ENCODE results near the gene PLEKHG2. TPM values are rescaled to one million over a fixed set of nuclear protein-coding genes. Genes with fewer than 3 reads are reported as not detected.

The PLEKHG2 gene
- total RNA-seq, 4 donors from 2014 or later: 1.3 to 3.6 (median 3.3) TPM

DNA sequence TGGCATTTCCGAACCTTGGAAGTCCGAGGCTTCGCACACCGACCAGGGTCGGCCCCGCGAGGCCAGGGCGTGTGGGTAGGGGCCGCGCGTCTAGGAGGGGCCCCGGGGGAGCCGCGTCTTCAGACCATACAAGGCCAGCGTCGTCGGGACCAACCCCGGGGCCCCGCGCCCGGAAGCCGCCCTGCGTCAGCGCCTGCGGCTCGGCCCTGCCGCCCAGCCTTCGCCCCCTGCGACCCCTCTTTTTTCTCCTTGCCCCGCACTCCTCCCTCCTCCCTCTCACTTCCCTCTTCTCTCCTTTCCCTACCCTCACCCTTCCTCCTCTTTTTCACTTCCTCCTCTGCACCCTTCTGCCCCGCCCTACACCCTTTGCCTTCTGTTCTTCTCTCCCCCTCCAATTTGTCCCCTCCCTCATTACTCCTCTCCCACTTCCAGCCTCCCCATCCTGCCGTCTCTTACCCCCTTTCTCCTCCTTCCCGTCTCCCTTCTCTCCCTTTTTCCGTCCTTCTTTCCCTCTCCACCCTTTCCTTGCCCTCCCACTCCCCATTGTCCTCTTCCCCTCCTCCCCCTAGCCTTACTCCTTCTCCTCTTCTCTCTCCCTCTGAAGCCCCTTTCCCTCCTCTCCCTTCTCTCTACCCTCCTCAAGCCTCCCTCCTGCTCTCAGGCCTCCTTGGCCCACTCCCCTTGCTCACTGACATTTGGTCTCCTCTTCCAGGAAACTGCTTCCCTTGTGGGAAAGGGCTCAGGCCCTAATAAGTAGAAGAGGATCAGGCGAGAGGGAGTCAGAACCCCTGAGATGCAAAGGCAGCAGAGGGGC lies 2.2 kb upstream of the PLEKHG2 start:
- peaks cover 21 to 29% of the 10 kb centered on the region in 2 donors for H3K4me1 ChIP-seq
- peaks cover 6 to 23% of the 10 kb centered on the region in 2 donors for H3K36me3 ChIP-seq
- H3K27ac ChIP-seq: peak overlapping the region; percentile 98 to 100 (median 100)
- peak; percentile 6 to 7 for ATAC-seq
- no peaks in the 10 kb centered on the region for H3K9me3 ChIP-seq
- TF ChIP-seq POLR2A (IDR thresholded peaks at IDR 0.05): no peak
- in situ Hi-C loops (cut with MboI; ENCODE audit: low sequenced_read_pairs in 4 of 4) (no loop called here), intact Hi-C loops (cut with DNase I; ENCODE audit: low total_unique reads) (loop anchor here (5.0 to 10.0 kb wide), 2 partner anchors 425 to 558 kb away; partner anchors contain the start of gene DYRK1B)
- DNase-seq: peak; percentile 70 to 82
- H3K27me3 ChIP-seq: no peaks in the 10 kb centered on the region
- H3K4me3 ChIP-seq: peak overlapping the region; percentile 63 to 99 (median 94)

GRCh38 chr19:39410831-39411080 lies 1.7 kb upstream of the PLEKHG2 start:
- peaks cover 18 to 23% of the 10 kb centered on the region in 2 donors for H3K4me1 ChIP-seq
- DNase-seq (no peak), ATAC-seq (no peak)
- peak overlapping the region; percentile 63 to 99 (median 94) for H3K4me3 ChIP-seq
- in situ Hi-C loops (cut with MboI; ENCODE audit: low sequenced_read_pairs in 4 of 4): no loop called here
- peaks cover 6 to 23% of the 10 kb centered on the region in 2 donors for H3K36me3 ChIP-seq
- intact Hi-C loops (cut with DNase I; ENCODE audit: low total_unique reads): loop anchor here (1.0 to 10.0 kb wide), 3 partner anchors 8 to 558 kb away; partner anchors contain the start of gene DYRK1B
- peak overlapping the region; percentile 98 to 100 (median 100) for H3K27ac ChIP-seq
- no peak for TF ChIP-seq POLR2A (IDR thresholded peaks at IDR 0.05)
- no peak for TF ChIP-seq CTCF (IDR thresholded peaks at IDR 0.05 in 4 of 5, conservative IDR thresholded peaks at IDR 0.05 in 1 of 5)
- H3K27me3 ChIP-seq: no peaks in the 10 kb centered on the region
- H3K9me3 ChIP-seq: no peaks in the 10 kb centered on the region

DNA sequence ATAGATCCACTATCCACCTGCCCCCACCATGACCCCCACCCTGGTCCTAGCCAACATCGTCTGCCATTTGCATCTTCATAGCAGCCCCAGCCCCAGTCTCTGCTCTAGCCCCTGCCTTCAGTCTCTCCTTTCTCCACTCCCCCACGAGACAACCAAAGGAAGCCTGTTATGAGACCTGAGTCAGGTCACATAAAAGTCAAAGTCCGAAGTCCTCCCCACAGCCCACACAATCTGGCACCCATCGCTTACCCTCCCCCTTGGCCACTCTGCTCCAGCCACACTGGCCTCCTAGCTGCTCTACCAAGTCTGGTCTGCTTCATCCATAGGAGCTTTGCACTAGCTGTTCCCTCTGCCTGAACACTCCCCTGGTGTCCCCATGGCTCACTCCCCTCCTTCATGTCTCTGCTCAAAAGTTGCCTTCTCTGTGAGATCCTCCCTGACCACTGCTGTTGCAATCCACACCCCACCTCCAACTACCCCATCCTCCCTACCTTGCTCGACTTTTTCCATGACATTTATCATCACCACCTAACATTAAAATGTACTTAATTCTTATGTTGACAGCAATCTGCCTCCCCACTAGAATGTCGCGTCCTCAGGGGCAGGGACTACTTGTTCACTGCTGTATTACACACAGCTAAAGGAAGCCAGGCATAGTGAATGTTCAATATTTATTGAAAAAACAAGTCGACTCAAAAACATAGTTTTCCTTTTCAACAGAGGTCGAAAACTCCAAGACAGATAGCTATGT lies 1.2 kb upstream of the PLEKHG2 start:
- intact Hi-C loops (cut with DNase I; ENCODE audit: low total_unique reads): loop anchor here (1.0 to 10.0 kb wide), 3 partner anchors 9 to 559 kb away; partner anchors contain the start of gene DYRK1B
- ATAC-seq (peak in 1 of 2 donors; percentile 1), DNase-seq (peak; percentile 37 to 74)
- in situ Hi-C loops (cut with MboI; ENCODE audit: low sequenced_read_pairs in 4 of 4): no loop called here
- Histone ChIP-seq H3K27ac (peak overlapping the region; percentile 98 to 100 (median 100)), H3K4me1 (peaks cover 15 to 19% of the 10 kb centered on the region in 2 donors), H3K27me3 (no peaks in the 10 kb centered on the region), H3K9me3 (no peaks in the 10 kb centered on the region), H3K36me3 (peaks cover 6 to 23% of the 10 kb centered on the region in 2 donors), H3K4me3 (peak overlapping the region; percentile 63 to 99 (median 94))
- TF ChIP-seq POLR2A (IDR thresholded peaks at IDR 0.05): peak in 1 of 2 donors; percentile 12
- TF ChIP-seq CTCF (IDR thresholded peaks at IDR 0.05 in 4 of 5, conservative IDR thresholded peaks at IDR 0.05 in 1 of 5): no peak

- TF ChIP-seq POLR2A (IDR thresholded peaks at IDR 0.05): no peak
- peak; percentile 93 to 99 (median 98) for TF ChIP-seq CTCF (IDR thresholded peaks at IDR 0.05 in 4 of 5, conservative IDR thresholded peaks at IDR 0.05 in 1 of 5)
- intact Hi-C loops (cut with DNase I; ENCODE audit: low total_unique reads): loop anchor here (1.0 to 10.0 kb wide), 7 partner anchors 9 to 559 kb away; partner anchors contain the start of genes DYRK1B, RPS16, SAMD4B and SUPT5H
- peak; percentile 55 to 56 for ATAC-seq
- H3K9me3 ChIP-seq: no peaks in the 10 kb centered on the region
- peak; percentile 79 to 95 for DNase-seq
- peak overlapping the region; percentile 63 to 99 (median 94) for H3K4me3 ChIP-seq
- peaks cover 15 to 19% of the 10 kb centered on the region in 2 donors for H3K4me1 ChIP-seq
- H3K27me3 ChIP-seq: no peaks in the 10 kb centered on the region
- in situ Hi-C loops (cut with MboI; ENCODE audit: low sequenced_read_pairs in 4 of 4): no loop called here
- H3K27ac ChIP-seq: peak overlapping the region; percentile 98 to 100 (median 100)
- peaks cover 6 to 23% of the 10 kb centered on the region in 2 donors for H3K36me3 ChIP-seq
These were observed 703 bp upstream of the PLEKHG2 start for GRCh38 chr19:39411832-39412099.

DNA sequence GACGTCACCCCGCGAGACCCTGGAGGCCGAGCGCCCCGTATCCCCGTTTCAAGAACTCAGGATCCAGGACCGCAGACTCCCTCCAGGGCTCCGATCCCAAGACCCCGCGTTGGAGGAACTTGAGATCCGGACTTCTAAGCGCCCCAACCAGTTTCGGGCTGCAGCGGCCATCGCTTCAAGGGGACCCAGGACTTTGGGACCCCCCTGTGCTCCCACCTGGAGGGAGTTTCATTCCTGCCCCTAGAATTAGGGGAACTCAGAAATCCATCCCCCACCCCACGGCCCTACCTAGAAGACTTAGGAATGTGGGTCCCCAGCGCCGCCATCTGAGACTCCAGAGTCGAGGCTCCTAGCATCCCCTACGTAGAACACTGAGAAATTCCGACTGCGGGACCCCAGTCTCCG lies 400 bp downstream of the PLEKHG2 start:
- in situ Hi-C loops (cut with MboI; ENCODE audit: low sequenced_read_pairs in 4 of 4) (no loop called here), intact Hi-C loops (cut with DNase I; ENCODE audit: low total_unique reads) (loop anchor here (1.0 to 10.0 kb wide), 6 partner anchors 16 to 561 kb away; partner anchors contain the start of genes DYRK1B, RPS16, SAMD4B and SUPT5H)
- H3K4me3 ChIP-seq: peak overlapping the region; percentile 81 to 99 (median 94)
- TF ChIP-seq CTCF (IDR thresholded peaks at IDR 0.05 in 4 of 5, conservative IDR thresholded peaks at IDR 0.05 in 1 of 5) (peak in 4 of 5 experiments; percentile 4 to 33 (median 14)), POLR2A (IDR thresholded peaks at IDR 0.05) (no peak)
- peaks cover 15 to 19% of the 10 kb centered on the region in 2 donors for H3K4me1 ChIP-seq
- DNase-seq (no peak), ATAC-seq (no peak)
- no peaks in the 10 kb centered on the region for H3K9me3 ChIP-seq
- H3K27me3 ChIP-seq: no peaks in the 10 kb centered on the region
- H3K36me3 ChIP-seq: peaks cover 6 to 12% of the 10 kb centered on the region in 2 donors
- H3K27ac ChIP-seq: peak overlapping the region; percentile 79 to 100 (median 99)
